NCI-H1105 (cell line): ENCODE measurements around the gene TMEM250.

Source experiments
- DNase-seq: peaks from one replicate; lab custom pipeline; 2025; lab: John Stamatoyannopoulos, UW

The TMEM250 gene

DNA sequence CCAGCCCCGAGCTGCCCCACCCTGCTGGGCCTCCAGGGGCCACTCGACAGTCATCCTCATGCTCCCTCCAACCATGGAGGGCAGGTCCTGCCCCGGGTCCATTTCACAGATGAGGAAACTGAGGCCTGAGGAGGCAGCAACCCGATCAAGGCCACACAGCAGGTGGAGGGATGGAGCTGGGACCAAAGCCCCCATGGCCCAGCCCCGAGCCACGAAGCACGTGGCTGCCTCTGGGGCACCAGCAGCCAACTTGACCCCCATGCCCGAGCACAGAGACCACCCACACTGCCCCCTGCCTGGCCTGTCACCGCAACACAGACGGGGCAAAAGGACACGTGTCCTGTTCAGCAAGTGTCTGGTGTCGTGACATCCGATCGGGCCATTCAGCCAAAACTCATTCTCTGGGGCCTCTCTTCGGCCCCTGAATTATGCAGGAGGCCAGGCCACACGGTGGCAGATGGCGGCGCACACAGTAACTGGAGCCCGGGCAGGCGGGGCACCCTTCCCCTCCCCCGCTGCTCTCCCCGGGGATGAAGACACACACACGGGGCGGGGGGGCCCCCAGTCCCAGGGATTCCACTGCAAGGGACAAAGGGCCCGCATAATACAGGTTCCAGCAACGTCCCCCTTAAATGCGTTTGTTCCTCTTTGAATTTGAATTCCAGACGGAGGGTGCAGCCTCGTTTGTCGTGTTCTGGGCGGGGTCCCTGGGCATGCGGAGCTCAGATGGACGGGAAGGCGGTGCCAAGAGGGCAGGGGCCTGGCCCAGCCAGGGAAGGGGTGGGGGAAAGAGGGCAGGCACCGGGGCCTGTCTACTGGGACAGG, 29.4 kb upstream of the TMEM250 start:
- DNase-seq, result no peak

DNA sequence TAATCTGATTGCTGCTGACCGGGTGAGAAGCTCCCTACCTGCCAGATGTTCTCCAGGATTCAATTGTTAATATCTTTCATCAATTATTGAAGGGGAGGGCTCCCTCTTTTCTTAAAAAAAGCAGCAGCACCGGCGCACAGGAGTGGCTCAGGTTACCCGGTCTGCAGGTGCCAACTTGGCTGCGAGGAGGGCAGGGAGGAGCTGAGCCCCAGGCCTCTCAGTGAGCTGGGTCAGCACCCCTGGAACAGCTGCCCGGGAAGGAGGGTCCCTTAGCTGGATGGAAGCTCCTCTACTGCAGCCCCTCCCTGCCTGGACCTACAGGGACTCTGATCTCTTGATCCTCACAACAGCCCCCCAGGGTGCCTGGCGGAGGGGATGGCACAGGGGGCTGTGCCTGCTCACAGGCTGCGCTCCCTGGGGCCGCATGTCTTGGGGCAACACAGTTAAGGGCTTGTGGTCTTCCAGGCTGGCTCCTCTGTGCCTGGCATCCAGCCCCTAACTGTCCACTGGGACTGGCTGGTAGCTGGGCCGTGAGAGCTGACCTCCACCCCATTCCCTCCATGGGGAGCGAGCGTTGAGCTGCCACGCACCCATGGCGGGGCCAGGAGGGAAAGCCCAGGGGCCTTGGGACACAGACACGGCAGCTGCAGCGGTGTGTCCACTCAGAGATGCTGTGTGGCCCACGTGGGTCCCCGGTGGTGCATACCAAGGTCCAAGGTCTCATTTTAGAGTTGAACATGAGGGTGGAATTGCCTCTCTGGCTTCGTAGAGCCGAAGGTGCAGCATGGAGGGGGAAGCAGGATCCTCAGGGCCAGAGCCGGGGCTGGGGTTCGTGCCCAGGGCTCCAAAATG, 28.6 kb upstream of the TMEM250 start:
- DNase-seq, result no peak

DNA sequence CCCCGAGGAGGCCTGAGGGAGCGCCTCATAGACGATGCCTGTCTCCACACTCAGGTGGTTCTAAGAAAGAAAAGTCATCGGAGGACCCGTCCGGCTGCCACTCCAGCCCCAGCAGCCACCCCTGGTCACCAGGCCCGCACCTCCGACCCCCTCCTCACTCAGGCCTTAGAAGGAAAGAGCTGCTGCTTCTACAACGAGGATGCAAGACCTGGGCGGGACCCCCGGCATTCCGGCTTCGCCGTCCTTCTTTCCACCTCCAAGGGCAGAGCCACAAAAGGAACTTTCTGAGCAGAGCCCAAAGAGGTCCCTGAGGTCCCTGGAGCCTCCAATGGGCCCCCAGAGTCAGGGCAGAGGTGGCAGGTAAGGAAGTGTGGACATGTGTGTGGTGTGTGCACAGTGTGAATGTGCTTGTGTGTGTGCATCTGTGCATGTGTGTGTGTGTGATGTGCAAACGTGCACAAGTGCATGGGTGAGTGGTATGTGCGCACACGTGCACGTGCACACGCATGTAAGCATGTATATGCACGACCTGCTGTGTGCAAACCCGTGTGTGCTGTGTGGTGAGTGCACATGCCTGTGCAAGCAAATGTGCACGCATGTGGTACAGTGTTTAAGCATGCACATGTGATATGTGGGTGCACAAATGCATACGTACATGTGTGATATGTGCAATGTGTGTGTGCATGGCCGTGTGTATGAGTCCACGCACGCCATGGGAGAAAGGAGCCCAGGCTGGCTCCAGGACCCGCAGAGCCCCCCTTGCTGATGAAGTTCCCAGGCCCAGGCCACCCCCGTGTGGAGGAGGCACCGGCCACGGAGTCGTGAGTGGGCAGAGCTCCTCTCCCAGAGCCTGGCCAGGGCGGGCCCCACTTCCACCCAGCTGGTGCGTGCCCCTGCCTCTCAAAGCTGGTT, 27.7 kb upstream of the TMEM250 start:
- DNase-seq, result no peak

DNA sequence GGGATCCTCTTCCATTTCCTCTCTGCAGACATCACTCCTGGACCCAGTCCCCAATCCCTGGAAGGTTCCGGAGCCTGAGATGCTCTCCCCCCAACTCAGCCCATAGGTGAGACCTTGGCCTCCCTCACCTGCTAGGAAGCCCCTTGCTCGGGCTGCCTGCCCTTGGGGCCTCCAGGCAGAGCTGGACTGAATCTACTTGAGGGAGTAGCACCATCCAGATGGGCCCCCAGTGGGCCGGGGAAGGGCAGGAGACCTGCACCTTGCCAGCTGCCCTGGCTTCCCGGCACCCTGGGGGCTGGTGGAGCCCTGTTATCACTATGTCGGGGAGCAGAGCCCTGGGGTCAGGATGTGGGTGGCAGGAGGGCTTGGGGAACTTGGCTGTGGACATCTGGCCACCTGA, 26.9 kb upstream of the TMEM250 start:
- no peak for DNase-seq

DNA sequence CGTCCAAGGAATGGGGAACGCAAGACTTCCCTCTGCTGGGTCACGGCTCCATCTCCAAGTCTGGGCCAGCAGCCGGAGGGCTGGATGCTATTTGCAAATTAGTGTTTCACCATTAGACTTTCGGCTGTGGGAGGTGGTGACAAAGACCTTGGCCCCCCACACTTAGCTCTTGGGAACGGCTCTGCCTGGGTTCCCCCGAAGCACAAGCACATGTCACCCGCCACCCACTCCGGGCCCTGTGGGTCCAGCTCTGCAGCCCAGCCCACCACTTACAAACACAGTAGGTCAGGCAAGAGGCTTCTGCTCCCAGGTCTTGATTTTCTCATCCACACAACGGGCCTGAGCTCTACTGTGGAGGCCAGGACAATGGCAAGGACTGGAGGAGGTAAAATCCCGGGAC, 25.8 kb upstream of the TMEM250 start:
- no peak for DNase-seq

DNA sequence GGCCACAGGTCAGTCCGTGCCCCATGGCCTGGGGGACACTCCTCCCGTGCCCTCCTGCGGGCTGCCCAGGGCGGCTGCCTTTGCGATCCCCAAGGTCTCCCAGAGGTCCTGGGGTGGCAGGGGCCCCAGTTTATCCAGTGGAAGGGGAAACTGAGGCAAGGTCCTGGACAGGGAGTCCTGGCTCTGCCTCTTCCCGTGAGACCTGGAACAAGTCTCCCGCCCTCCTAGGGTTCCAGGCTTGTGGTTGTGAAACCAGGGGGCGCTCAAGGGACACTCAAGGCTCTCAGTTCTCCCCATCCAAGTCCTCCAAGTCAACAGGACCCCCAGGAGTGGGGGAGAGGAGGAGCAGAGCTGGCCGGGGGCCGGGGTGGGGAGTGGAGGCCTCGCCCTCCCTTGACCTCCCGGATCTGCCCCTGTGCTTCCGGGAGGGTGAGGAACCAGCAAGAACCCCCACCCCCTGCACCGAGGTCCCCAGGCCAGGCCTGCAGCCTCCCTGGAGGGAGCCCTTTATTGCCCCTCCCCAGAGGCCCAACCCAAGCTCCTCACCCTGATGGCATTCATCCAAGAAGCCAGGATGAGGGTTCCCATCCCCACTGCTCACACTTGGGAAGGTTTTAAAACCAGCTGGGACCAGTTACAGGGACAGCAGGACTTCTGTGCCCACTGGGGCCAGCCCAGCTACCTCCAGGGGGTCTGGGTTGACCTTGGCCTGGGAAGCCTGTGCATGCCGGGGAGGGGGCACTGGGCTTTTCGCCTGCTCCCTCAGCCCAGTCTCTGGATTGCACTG, 24.7 kb upstream of the TMEM250 start:
- DNase-seq, result no peak

DNA sequence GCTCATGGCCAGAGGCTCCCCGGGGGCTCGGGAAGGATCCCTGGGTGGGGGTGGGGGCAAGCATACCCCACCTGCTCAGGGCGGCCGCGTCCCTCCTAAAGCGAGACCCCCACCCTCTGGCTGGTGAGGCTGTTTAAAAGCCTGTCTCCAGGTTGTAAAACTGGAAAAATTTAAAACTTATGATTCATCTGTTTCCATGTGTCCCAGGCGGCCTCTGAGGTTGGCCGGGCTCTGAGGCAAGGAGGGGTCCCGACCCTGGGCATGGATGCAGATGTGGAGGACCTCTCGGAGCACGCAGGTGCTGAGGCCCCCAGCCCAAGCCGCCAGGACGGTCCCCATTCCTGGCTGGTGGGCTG, 24.2 kb upstream of the TMEM250 start:
- no peak for DNase-seq

DNA sequence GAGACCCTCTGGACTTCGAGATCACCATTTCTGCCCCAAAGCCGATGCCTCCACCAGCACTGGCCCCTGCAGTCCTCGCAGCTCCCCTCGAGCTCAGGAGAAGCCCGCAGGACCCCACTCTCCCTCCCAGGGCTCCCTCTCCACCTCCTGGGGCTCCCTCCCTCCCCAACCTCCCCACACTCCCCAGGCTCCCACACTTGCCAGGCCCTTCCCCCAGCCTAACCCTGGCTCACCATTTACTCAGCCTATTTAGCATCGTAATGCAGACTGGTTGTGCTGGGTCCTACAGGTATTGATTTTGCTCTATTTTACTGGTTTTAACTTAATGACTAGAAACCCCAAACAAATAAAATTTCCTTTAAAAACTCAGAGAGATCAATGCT, 23.7 kb upstream of the TMEM250 start:
- DNase-seq, result no peak

DNA sequence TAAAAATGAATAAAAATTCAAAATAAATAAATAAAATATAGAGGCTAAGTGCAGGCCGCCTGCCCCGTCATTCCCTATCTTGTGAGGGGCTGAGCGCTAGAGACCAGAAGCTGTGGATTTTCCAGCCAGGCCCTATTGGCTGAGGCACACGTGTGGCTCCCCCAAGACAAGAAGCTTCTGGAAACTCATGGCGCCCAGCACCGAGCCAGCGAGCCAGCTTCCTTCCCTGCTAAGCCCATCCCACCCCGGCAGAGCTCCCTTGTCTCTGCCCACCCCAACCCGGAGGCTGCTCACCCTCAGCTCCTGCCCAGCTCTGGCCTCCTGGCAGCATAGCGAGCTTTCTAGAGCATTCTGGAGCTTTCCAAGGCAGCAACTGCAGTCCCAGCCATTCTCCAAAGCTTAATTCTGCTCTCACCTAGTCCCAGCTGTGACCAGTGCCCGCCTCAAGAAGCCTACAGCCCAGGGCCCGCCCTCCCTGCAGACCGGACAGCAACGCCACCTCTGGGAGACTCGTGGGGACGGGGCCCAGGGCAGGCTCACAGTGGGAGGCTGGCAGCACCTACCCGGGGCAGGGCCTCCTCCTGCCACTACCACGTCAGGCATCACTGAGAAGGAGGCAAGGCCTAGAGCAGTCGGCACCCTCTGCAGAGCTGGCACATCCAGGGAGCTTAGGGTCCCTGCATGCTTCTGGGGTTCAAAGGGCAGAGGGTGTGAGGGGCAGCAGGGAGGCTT, 23.2 kb upstream of the TMEM250 start:
- DNase-seq, result no peak

DNA sequence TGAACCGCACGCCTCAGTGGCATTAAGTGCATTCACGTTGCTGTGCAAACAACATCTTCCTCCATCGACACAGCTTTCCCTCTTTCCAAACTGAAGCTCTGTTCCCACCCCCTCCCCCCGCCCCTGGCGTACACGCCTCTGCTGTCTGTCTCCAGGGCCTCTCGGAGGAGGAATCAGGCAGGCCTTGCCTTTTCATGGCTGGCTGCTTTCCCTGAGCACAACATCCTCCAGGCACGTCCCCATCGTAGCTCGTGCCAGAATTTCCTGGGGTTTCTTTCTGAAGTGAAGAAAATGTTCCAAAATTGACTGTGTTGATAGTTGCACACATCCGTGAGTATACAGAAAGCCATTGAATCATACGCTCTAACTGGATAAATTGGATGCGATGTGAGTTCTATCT, 22.3 kb upstream of the TMEM250 start:
- DNase-seq, result no peak

DNA sequence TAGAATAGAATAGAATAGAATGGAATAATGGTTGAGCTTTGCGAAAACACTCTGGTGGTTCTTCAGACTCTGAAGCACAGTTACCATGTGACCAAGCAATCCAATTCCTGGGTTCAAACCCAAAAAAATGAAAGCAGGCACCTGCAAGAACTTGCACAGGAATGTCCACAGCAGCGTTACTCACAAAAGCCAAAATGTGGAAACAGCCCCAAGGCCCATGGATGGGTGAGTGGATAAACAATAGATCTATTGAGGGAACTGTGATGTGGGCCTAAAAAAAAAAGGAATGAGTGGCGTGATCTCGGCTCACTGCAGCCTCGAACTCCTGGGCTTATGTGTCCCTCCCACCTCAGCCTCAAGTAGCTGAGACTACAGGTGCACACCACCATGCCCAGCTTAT, 21.4 kb upstream of the TMEM250 start:
- DNase-seq, result no peak

DNA sequence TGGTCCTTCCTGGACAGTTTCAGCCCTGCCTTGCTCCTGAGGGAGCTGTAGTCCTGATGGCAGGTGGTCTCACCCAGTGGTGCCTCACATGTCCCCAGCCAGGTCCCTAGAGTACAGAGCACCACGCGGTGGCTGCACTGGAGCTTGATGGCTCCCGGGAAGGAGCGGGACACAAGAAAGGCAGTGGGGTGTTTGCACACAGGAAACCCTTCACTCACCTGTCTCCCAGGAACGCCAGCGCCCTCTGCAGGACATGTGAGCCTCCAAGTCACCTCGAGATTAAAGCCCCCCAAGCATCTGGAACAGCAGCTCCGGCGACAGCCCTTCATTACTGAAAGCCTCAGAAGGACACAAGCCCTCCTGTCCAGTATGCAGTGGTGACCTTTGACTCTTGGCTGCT, 19.9 kb upstream of the TMEM250 start:
- peak; percentile 30 for DNase-seq

DNA sequence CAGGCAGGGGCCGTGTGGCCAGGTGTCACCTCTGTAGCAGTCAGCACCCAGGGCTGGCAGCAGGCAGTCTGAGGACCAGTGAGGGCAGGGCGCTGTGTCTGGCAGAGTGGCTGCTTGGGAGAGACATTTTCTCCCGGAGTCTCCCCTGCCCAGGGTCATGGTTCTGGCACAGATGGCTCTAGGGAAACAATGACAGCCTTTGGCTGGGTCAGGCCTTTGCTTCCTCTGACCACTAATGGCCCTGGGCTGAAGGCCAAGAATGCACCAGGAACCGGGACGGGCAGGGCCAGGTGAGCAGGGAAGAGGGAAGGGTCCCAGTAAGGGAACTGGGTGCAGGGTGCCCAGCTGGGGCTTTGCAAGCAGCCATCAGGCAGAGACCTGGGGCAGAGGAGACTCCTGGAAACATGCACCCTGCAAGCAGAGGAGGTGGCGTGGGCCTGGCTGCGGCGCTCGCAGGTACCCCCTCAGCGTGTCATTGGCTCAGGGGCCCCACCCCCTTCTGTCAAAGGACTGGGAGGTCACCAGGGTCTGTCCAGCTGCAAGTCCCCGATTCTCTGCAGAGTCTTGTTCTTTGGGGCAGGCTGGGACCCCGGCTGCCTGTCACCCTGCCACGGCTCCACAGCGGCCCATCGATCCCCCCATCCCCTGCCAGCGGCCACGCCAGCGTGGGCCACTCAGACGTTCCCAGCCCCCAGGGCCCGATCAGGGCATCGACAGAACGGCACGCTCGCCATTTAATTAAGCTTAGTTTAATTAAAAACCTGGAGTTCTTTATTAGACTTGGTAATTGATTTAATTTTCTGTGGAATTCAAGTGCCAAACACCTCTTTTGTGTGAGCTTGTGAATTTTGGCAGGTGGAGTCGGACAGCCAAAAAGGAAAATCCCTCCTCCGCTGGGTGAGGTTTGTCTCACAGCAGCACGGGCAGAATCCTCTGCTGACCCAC, 18.9 kb upstream of the TMEM250 start:
- DNase-seq, result no peak

DNA sequence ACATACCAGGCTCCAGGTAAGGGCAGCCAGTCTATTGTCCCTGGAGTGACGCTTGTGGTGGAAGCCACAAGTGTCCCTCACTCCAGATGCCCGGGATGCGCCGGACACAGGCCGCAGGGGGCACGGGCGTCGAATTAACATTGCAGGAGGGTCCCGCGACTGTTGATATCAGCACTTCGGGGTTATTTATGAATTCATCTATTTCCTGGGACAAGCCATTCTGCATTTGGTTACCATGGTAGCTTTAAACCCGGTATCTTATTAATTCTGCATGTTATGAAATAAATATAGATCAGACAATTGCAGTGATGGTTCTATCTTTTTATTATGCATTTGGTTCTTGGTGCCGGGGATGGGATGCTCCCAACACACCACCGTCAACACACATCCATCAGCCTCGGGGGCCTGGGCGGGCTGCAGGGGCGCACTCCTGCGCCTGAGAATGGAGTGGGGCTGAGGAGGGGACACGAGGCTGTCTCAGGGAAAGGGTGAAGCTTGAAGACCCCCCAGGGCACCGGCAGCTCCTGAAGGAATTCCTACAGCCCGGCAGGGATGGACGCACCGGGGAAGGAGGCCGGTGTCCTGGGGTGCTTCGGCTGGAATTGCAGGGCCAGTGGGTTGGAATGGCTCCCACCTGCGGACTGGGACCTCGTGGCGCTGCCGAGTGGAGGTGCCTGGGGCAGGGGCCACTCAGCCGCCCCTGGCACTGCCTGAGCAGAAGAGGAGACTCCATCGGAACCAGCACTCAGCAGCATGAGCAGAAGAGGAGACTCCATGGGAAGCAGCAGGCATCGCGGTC, 17.7 kb upstream of the TMEM250 start:
- DNase-seq, result no peak

DNA sequence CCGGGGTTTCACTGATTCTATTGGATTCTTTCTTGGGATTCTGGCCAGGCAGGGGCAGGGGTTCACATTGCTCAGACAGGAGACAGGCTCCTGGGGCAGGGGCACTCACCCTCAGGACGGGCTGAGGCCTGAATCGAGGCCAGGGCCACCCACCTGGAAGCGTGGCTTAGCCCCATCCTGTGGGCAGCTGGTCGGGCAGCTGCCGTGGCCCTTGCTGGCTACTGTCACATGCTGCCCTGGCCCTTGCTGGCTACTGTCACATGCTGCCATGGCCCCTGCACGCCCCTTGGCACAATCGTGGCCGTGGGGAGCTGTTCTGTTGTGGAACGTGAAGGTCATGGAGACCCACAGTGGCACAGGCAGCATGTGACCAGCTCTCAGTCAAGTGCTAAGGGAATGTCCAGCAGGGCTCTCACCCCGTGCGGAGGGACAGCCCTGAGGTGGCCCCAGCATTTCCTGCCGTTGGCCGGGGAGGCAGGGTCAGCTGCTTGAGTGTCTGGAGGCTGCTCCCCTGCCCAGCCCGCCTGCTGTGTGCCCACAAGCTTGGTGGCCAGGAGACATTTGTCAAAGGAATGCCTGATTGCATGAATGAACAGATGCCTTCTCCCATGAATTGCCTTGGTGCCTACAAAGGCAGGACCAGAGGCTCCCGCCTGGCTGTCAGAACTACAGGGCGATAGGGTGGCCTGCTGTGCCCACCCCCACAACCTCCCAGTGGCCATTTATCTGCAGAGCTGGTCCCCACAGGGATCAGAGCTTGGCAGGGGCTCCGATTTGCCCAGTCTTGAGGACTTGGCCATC, 16.9 kb upstream of the TMEM250 start:
- no peak for DNase-seq

DNA sequence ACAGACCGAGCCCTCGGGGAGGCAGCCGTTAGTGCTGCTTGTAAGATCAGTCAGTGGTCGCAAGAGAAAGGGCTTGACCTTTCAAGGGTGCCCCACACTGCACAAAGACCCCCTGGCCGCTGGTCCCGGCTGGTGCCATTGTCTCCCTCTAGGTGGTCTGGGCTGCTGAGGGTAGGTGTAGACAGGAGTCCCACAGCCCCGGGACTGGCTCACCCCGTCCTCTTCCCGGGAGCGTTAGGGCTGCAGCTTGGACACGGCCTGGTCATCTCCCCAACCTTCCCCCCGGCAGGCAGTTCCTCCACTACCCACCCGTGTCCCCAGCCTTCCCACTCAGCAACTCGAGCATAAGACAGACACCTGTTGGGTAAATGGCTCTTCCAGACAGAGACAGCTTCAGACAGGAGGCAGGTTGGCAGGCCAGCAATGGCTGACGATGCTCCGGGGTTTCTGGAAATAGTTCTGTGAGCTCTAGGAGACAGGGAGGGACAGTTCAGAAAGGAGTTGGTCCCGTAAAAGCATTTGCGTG, 15.3 kb upstream of the TMEM250 start:
- DNase-seq, result no peak

DNA sequence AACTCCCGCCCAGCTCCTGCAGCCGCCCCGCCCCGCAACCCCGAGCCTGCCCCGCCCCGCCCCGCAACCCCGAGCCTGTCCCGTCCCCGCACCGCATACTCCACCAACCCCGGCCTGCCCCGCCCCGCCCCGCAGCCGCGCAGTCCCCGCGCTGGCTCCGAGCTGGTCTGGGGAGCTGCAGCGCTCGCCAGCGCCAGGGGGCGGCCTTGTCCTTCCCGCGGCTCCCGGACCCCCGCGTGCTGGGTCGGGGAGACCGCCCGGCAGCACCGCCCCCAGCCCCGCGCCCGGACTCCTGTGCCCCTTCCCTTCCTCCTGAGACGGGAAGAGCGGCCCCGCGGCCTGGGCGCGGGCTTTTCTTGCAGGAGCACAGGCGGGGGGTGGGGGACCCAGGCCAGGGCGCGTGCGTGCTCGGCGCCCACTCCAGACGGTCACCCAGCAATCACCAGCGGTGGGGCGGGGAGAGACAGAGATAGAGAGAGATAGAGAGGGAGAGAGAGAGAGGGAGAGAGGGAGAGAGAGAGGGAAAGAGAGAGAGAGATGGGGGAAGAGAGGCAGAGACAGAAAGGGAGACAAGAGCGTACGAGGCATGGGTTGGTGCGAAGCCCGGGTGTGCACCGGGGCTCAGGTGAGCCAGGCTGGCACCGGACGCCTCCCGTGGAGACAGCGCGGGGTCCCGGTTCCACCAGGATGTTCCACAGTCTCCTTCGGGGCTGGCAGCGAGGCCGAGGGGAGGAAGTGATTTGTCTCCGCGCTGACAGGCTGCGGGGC, 14.7 kb upstream of the TMEM250 start:
- DNase-seq, result peak; percentile 31
